Measurements from ENCODE around the gene RAB40B.
A peak's percentile ranks its signal among the peaks of the same experiment; 100 is the strongest.

The RAB40B gene

GRCh38 chr17:82716203-82717010 lies 17.9 kb upstream of the RAB40B start, which contains the start of gene FN3KRP:
TSS of gene FN3KRP (plus strand) at chr17:82716706. CDS start at chr17:82716756, 50 bp downstream.
- peak; percentile 91 for DNase-seq

- no peak for DNase-seq
Measured at GRCh38 chr17:82713071-82713723, 14.7 kb upstream of the RAB40B start.

GRCh38 chr17:82710499-82711232 lies 12.2 kb upstream of the RAB40B start:
- no peak for DNase-seq

GRCh38 chr17:82709676-82710498 lies 11.4 kb upstream of the RAB40B start:
- DNase-seq, result no peak

GRCh38 chr17:82709024-82709675 lies 10.7 kb upstream of the RAB40B start:
- no peak for DNase-seq

- DNase-seq, result no peak
Measured at GRCh38 chr17:82705756-82706155, 7.3 kb upstream of the RAB40B start.

GRCh38 chr17:82704886-82705285 lies 6.4 kb upstream of the RAB40B start:
- DNase-seq, result no peak

GRCh38 chr17:82703935-82704865 lies 5.7 kb upstream of the RAB40B start:
- no peak for DNase-seq

GRCh38 chr17:82703036-82703745 lies 4.7 kb upstream of the RAB40B start:
- no peak for DNase-seq

GRCh38 chr17:82702231-82702927 lies 3.9 kb upstream of the RAB40B start:
- DNase-seq, result no peak

GRCh38 chr17:82699551-82699950 lies 1.1 kb upstream of the RAB40B start:
- DNase-seq, result no peak

GRCh38 chr17:82698974-82699442 lies 510 bp upstream of the RAB40B start:
- no peak for DNase-seq

- DNase-seq, result no peak
Measured at GRCh38 chr17:82697808-82698064, 762 bp downstream of the RAB40B start.

GRCh38 chr17:82696916-82697807 lies 1.3 kb downstream of the RAB40B start:
- no peak for DNase-seq

- DNase-seq, result no peak
Measured at GRCh38 chr17:82696259-82696658, 2.2 kb downstream of the RAB40B start.

GRCh38 chr17:82694647-82695046 lies 3.9 kb downstream of the RAB40B start:
- no peak for DNase-seq

- DNase-seq, result no peak
Measured at GRCh38 chr17:82693168-82693867, 5.2 kb downstream of the RAB40B start.

- no peak for DNase-seq
Measured at GRCh38 chr17:82692268-82692667, 6.2 kb downstream of the RAB40B start.

Measured in fibroblast of skin of abdomen (primary cell).